ENCODE results near the gene NOC2L. TPM values are rescaled to one million over a fixed set of nuclear protein-coding genes. Genes with fewer than 3 reads are reported as not detected.

NOC2L gene
- total and polyA plus RNA-seq, 9 of the 15 experiments (the other 6 are each of a cell fraction or from before 2014, with no cell fraction given) = 4.0 to 410 (median 200) TPM

- TF ChIP-seq SFPQ (IDR thresholded peaks at IDR 0.05; ENCODE audit: low read depth, low read length) (no peak), REST (IDR thresholded peaks at IDR 0.05; ENCODE audit: borderline replicate concordance) (peak; percentile 80), REST (CRISPR knock-in tag; IDR thresholded peaks at IDR 0.05; ENCODE audit: low read depth) (no peak), GABPA (tag; conservative IDR thresholded peaks at IDR 0.05; ENCODE audit: low read depth) (no peak; the same call in 1 of the 2 replicates), ZNF184 (CRISPR knock-in tag; IDR thresholded peaks at IDR 0.05) (no peak), XRCC5 (IDR thresholded peaks at IDR 0.05; ENCODE audit: low read depth, low read length) (peak; percentile 86), MLX (CRISPR knock-in tag; conservative IDR thresholded peaks at IDR 0.05) (0 out of 4 replicates have a peak, but pooled peaks of 1 of the 2 experiments have one; percentile 59), ZNF224 (CRISPR knock-in tag; IDR thresholded peaks at IDR 0.05) (peak; percentile 94), E2F5 (CRISPR knock-in tag; IDR thresholded peaks at IDR 0.05) (peak; percentile 88), ZNF165 (CRISPR knock-in tag; IDR thresholded peaks at IDR 0.05; ENCODE audit: borderline replicate concordance) (no peak), ZFP30 (CRISPR knock-in tag; IDR thresholded peaks at IDR 0.05; ENCODE audit: borderline replicate concordance) (no peak), ILK (tag; IDR thresholded peaks at IDR 0.05; ENCODE audit: borderline replicate concordance, low read depth) (no peak), SMARCC2 (IDR thresholded peaks at IDR 0.05; ENCODE audit: low read depth) (no peak), KAT7 (CRISPR knock-in tag; IDR thresholded peaks at IDR 0.05; ENCODE audit: borderline replicate concordance) (peak; percentile 29; the same call in 1 of the 2 replicates), ILF3 (IDR thresholded peaks at IDR 0.05; ENCODE audit: borderline replicate concordance) (peak; percentile 72; the same call in 1 of the 2 replicates)
Measured at GRCh38 chr1:904310-904950, 54.6 kb downstream of the NOC2L start (continued).
